Tibial nerve (tissue), 4 donors: ENCODE measurements around the gene RNF123. TPM values are rescaled to one million over a fixed set of nuclear protein-coding genes. Genes with fewer than 3 reads are reported as not detected.

Source experiments
- DNase-seq, 2 donors: peaks; one replicate each; pipeline ENCODE4 v3.0.0-alpha.2; 2019; ENCODE audit warnings: low spot score in 2 of 2
- H3K27ac ChIP-seq, 4 donors: fragments of 200-600 bp; sonication (generic) in 3 of 4; one replicate each; pipeline ENCODE4 v1.5.1; 2017 to 2019; ENCODE audit warnings: mild to moderate bottlenecking in 1 of 4
- H3K27me3 ChIP-seq, 2 donors: fragments of 200-600 bp; sonication (generic) in 1 of 2; one replicate each; pipeline versions ENCODE4 v1.5.1 to v1.6.0; 2017 to 2019
- H3K36me3 ChIP-seq, 3 donors: fragments of 200-600 bp; sonication (generic); one replicate each; pipeline ENCODE4 v1.5.1; 2018 to 2019
- H3K4me1 ChIP-seq, 4 donors: fragments of 200-600 bp; sonication (generic) in 3 of 4; one replicate each; pipeline ENCODE4 v1.5.1; 2017 to 2019
- H3K4me3 ChIP-seq, 4 donors: fragments of 200-600 bp; sonication (generic) in 3 of 4; one replicate each; pipeline ENCODE4 v1.5.1; 2017 to 2019; ENCODE audit warnings: mild to moderate bottlenecking in 1 of 4, moderate library complexity in 1 of 4
- H3K9me3 ChIP-seq, 4 donors: fragments of 200-600 bp; sonication (generic) in 3 of 4; one replicate each; pipeline ENCODE4 v1.5.1; 2017 to 2019
- EP300 ChIP-seq, 2 donors: sonication (generic); formaldehyde crosslinking; IDR thresholded peaks; one replicate each; pipeline ENCODE4 v1.6.1; 2017; ENCODE audit warnings: antibody characterized with exemption in 2 of 2, mild to moderate bottlenecking in 1 of 2
- POLR2A ChIP-seq, 2 donors: fragments of 450-650 bp; IDR thresholded peaks; one replicate each; pipeline ENCODE4 v1.6.1; 2017; ENCODE audit warnings: antibody characterized with exemption in 2 of 2, mild to moderate bottlenecking in 2 of 2, moderate library complexity in 2 of 2
- WGBS, 2 donors: methylation state at CpG; one replicate each; pipeline ENCODE4 v1.1.5; 2018; 5-methylcytosine and 5-hydroxymethylcytosine counted together
- total RNA-seq, 4 donors: library from RNA; depleted of rRNA; stranded (reverse); fragments of >200 nt; gene quantifications; one replicate each; pipeline ENCODE4 v1.1.0, GENCODE V29; 2016
- TF ChIP-seq, protein P1 (sequence below), 5 experiments: fragments of 200-600 bp in 3 of 5; fragments of 450-650 bp in 2 of 5; sonication (generic) in 3 of 5; IDR thresholded peaks; one replicate each; pipeline ENCODE4 v1.5.1; 2016 to 2019; ENCODE audit warnings: antibody characterized with exemption in 5 of 5, mild to moderate bottlenecking in 3 of 5, moderate library complexity in 2 of 5

Gene RNF123
- total RNA-seq, 4 donors from 2014 or later = 32.9 to 64.7 (median 39.1) TPM

DNA sequence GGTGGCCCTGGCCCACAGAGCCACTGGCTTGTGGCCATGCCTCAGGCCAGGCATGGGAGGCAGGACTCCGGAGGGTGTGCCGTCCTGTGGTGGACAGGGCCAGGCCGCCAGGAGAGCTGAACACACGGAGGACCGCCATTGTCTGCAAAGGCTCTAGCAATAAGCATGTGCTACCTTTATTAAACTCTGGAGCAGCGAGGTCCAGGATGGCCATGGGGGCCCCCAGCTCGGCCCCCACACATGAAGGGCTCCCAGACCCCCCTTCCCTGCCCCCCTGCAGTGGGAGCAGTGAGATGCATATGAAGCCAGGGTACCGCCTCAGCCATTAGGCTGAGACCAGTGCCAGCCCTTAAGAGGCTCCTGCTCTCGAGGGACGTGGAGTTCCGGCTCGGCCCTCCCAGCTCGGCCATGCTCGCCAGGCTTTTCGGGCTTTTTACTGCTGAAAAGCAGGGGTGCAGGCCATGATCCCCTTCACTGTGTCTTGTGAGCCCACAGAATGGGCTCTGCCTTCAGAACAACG, 27.4 kb downstream of the RNF123 start:
- 80 to 87% methylated on average over 10 to 14 of the region's 16 CpGs for WGBS, 2 donors
- TF ChIP-seq, protein P1, sequence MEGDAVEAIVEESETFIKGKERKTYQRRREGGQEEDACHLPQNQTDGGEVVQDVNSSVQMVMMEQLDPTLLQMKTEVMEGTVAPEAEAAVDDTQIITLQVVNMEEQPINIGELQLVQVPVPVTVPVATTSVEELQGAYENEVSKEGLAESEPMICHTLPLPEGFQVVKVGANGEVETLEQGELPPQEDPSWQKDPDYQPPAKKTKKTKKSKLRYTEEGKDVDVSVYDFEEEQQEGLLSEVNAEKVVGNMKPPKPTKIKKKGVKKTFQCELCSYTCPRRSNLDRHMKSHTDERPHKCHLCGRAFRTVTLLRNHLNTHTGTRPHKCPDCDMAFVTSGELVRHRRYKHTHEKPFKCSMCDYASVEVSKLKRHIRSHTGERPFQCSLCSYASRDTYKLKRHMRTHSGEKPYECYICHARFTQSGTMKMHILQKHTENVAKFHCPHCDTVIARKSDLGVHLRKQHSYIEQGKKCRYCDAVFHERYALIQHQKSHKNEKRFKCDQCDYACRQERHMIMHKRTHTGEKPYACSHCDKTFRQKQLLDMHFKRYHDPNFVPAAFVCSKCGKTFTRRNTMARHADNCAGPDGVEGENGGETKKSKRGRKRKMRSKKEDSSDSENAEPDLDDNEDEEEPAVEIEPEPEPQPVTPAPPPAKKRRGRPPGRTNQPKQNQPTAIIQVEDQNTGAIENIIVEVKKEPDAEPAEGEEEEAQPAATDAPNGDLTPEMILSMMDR (IDR thresholded peaks at IDR 0.05) = no peak
- no peak for TF ChIP-seq POLR2A (IDR thresholded peaks at IDR 0.05)
- no peak for TF ChIP-seq EP300 (IDR thresholded peaks at IDR 0.05)
- Histone ChIP-seq H3K9me3 (no peaks in the 10 kb centered on the region), H3K4me1 (peaks cover 0 to 26% (median 9%) of the 10 kb centered on the region in 4 donors), H3K36me3 (peaks cover 0 to 77% (median 0%) of the 10 kb centered on the region in 3 donors), H3K4me3 (no peak overlapping the region), H3K27me3 (no peaks in the 10 kb centered on the region), H3K27ac (no peak overlapping the region)
- no peak for DNase-seq

DNA sequence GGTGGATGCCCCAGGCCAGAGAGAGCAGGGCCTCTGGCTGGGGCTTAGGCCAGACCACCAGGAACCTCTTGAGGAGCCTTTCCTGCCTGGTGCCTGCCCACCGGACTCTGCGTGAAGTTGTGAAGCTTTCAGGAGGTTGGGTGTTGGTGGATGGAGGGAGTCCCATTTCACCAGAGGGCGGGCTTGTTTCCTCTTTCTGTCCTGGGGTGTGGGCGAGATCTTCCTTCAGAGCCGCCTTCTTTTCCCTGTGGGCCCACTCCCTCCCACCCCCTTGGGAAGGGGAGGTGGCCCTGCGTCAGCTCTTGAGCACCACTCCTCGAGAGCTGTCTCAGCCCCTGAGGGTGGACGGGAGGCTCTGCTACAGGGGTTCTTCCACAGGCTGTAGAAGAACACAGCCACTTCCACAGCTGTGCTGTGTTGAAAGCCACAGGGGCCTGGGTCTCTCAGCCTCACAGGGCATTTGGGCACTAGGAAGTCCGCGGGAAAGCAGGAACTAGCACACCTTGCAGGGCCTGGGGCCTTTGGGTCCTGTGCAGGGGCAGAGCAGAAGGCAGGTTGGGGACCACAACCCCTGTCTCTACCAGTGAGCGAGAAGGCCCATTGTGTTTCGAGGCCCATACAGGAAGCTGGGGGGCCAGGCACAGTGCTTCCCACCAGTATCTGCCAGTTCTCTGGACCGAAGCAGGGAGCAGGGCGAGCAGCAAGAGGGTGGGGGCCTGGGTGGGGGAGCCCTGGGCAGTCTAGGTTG, 28.0 kb downstream of the RNF123 start:
- no peak for DNase-seq
- TF ChIP-seq, protein P1 (IDR thresholded peaks at IDR 0.05) = no peak
- no peak for TF ChIP-seq EP300 (IDR thresholded peaks at IDR 0.05)
- no peak for TF ChIP-seq POLR2A (IDR thresholded peaks at IDR 0.05)
- peaks cover 0 to 77% (median 0%) of the 10 kb centered on the region in 3 donors for H3K36me3 ChIP-seq

DNA sequence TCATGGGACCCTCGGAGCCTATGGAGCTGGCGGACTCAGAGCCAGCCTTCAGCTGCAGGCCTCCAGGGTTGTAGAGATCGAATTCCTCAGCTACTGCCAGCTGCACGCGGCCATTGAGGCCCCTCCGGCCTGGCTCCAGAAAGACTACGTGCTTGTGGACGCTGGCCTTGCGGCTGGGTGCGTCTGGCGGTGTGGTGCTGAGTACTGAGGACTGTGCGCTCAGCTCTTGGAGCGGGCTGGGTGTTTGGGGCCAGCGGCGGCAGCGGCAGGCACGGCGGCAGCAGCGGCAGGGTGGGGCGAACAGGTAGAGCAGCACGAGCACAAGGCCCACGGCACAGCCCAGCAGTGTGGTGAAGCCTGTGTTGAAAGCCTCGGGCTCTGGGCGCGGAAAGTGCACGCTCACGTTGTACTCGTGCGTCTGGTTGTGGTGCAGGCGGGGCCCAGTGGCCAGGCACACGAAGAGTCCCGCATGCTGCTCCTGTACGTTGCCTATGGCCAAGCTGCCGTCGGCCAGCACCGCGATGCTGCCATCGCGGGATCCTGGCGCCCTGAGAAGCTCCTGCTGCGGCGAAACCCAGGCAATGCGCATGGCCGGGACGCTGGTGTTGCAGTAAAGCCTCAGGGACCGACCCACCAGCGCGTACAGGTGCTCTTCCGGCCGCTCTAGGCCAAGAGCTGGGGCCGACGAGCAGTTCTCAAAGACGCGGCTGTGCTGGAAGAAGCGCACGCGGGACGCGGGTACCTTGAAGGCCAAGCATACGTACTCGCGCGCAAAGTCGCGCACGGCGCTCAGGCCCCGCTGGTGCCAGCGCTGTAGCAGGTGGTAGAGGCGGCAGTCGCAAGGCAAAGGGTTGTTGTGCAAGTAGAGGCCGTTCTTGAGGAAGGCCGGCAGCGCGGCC, 28.9 kb downstream of the RNF123 start:
- H3K36me3 ChIP-seq = peaks cover 0 to 69% (median 0%) of the 10 kb centered on the region in 3 donors
- 71 to 75% methylated on average over 69 to 72 of the region's 75 CpGs for WGBS, 2 donors
- no peaks in the 10 kb centered on the region for H3K9me3 ChIP-seq
- H3K27me3 ChIP-seq = no peaks in the 10 kb centered on the region
- peaks cover 0 to 38% (median 18%) of the 10 kb centered on the region in 4 donors for H3K4me1 ChIP-seq
- no peak for TF ChIP-seq EP300 (IDR thresholded peaks at IDR 0.05)
- TF ChIP-seq, protein P1 (IDR thresholded peaks at IDR 0.05) = no peak
- TF ChIP-seq POLR2A (IDR thresholded peaks at IDR 0.05) = no peak
- H3K27ac ChIP-seq = no peak overlapping the region
- DNase-seq = no peak
- H3K4me3 ChIP-seq = no peak overlapping the region

More for the DNA sequence above, 28.0 kb downstream of the RNF123 start:
- H3K4me3 ChIP-seq = no peak overlapping the region
- 80 to 88% methylated on average over 12 to 14 of the region's 14 CpGs for WGBS, 2 donors
- no peaks in the 10 kb centered on the region for H3K9me3 ChIP-seq
- peaks cover 0 to 30% (median 10%) of the 10 kb centered on the region in 4 donors for H3K4me1 ChIP-seq
- H3K27me3 ChIP-seq = no peaks in the 10 kb centered on the region
- no peak overlapping the region for H3K27ac ChIP-seq

DNA sequence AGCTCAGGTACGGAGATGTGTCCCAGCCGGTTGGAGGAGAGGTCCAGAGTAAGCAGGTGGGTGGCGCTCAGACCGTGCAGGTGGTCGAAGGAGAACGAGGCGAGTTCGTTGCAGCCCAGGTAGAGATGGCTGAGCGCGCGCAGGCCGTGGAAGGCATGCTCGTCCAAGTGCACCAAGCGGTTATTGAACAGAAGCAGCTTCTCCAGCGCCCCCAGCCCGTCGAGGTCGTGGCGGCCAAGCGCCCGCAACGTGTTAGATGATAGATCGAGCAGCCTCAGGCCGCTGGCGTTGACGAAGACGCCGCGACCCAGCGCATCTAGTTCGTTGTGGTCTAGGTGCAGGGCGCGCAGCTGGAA, 29.5 kb downstream of the RNF123 start:
- H3K4me3 ChIP-seq = peak overlapping the region; percentile 22 to 70 (median 56)
- H3K27me3 ChIP-seq = no peaks in the 10 kb centered on the region
- H3K27ac ChIP-seq = peak overlapping the region in 1 of 4 donors; percentile 75
- H3K9me3 ChIP-seq = no peaks in the 10 kb centered on the region
- peaks cover 0 to 63% (median 0%) of the 10 kb centered on the region in 3 donors for H3K36me3 ChIP-seq
- peaks cover 0 to 41% (median 20%) of the 10 kb centered on the region in 4 donors for H3K4me1 ChIP-seq
- TF ChIP-seq POLR2A (IDR thresholded peaks at IDR 0.05) = no peak
- WGBS, 2 donors = 15 to 18% methylated on average over 29 to 33 of the region's 33 CpGs
- DNase-seq = no peak

GRCh38 chr3:49719214-49719884, 30.0 kb downstream of the RNF123 start, which contains the start of gene AMIGO3:
TSS of gene AMIGO3 (minus strand) at chr3:49719684. CDS start at chr3:49719465, 219 bp downstream.
- DNase-seq = peak; percentile 96 to 97
- H3K4me3 ChIP-seq = peak within 1 kb of the TSS; percentile 22 to 70 (median 56)
- no peaks in the 10 kb centered on the region for H3K27me3 ChIP-seq
- H3K9me3 ChIP-seq = no peaks in the 10 kb centered on the region
- TF ChIP-seq EP300 (IDR thresholded peaks at IDR 0.05) (peak; percentile 73 to 90), POLR2A (IDR thresholded peaks at IDR 0.05) (peak in 1 of 2 donors; percentile 86)
- TF ChIP-seq, protein P1 (IDR thresholded peaks at IDR 0.05) = peak; percentile 13 to 90 (median 55)
- H3K27ac ChIP-seq = peak within 1 kb of the TSS in 3 of 4 donors; percentile 69 to 84 (median 75)
- WGBS, 2 donors = 1 to 3% methylated on average over 22 to 33 of the region's 50 CpGs
- peaks cover 0 to 58% (median 0%) of the 10 kb centered on the region in 3 donors for H3K36me3 ChIP-seq
- peaks cover 0 to 43% (median 21%) of the 10 kb centered on the region in 4 donors for H3K4me1 ChIP-seq
